HG02678 (cell line): Measurements from ENCODE around the gene PHC2.
A peak's percentile ranks its signal among the peaks of the same experiment; 100 is the strongest.

Experiments used
- ATAC-seq: cut with Tn5 transposase; IDR thresholded peaks from one replicate; pipeline ENCODE4 v1.9.1; 2021; ENCODE audit warnings: mild to moderate bottlenecking, moderate library complexity; ENCODE audit not compliant: unreplicated experiment

PHC2 gene

GRCh38 chr1:33353531-33353930 lies 77.4 kb downstream of the PHC2 start:
- no peak for ATAC-seq

- no peak for ATAC-seq
Measured at GRCh38 chr1:33351281-33351660, 79.6 kb downstream of the PHC2 start.

GRCh38 chr1:33350611-33351280 lies 80.1 kb downstream of the PHC2 start:
- ATAC-seq: no peak

- ATAC-seq: peak; percentile 82
Measured at GRCh38 chr1:33349778-33350610, 80.9 kb downstream of the PHC2 start.

- ATAC-seq: peak; percentile 32
Measured at GRCh38 chr1:33349081-33349759, 81.7 kb downstream of the PHC2 start.

- no peak for ATAC-seq
Measured at GRCh38 chr1:33348676-33349080, 82.2 kb downstream of the PHC2 start.

- ATAC-seq: no peak
Measured at GRCh38 chr1:33348194-33348593, 82.7 kb downstream of the PHC2 start.

- ATAC-seq: no peak
Measured at GRCh38 chr1:33347650-33347992, 83.3 kb downstream of the PHC2 start.

- ATAC-seq: no peak
Measured at GRCh38 chr1:33346927-33347649, 83.8 kb downstream of the PHC2 start.

GRCh38 chr1:33346533-33346926 lies 84.4 kb downstream of the PHC2 start:
- no peak for ATAC-seq

GRCh38 chr1:33344896-33345560 lies 85.9 kb downstream of the PHC2 start:
- ATAC-seq: no peak

- ATAC-seq: no peak
Measured at GRCh38 chr1:33343539-33343938, 87.4 kb downstream of the PHC2 start.

GRCh38 chr1:33342041-33342723 lies 88.7 kb downstream of the PHC2 start:
- no peak for ATAC-seq

GRCh38 chr1:33341190-33341589 lies 89.7 kb downstream of the PHC2 start:
- ATAC-seq: no peak

- no peak for ATAC-seq
Measured at GRCh38 chr1:33339413-33339812, 91.5 kb downstream of the PHC2 start.

GRCh38 chr1:33338440-33339211 lies 92.3 kb downstream of the PHC2 start:
- ATAC-seq: no peak

GRCh38 chr1:33338048-33338439 lies 92.9 kb downstream of the PHC2 start:
- ATAC-seq: no peak

GRCh38 chr1:33337441-33337840 lies 93.5 kb downstream of the PHC2 start:
- no peak for ATAC-seq

- ATAC-seq: no peak
Measured at GRCh38 chr1:33336580-33336979, 94.3 kb downstream of the PHC2 start.
